Measurements from ENCODE around the gene HCRTR1.

DNA sequence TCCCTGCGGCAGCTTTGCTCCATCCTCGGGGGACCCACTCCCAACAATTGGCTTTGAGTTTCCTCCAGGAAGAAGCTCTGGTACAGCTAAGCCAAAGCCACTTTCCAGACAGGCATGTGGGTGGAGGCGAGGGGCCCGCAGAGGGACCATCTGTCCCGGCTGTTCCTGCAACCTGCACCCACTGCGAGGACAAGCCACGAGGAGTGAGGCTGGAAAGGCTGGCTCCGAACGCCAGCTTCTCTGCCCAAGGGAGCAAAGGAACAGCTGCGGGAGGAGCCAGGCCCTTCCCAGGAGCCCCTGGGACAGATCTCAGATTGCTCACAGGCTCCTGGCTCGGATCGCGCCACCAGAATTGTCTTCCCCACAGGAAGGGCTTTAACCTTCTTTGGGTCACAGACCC lies 55.5 kb downstream of the HCRTR1 start:
- TF ChIP-seq, protein P1, sequence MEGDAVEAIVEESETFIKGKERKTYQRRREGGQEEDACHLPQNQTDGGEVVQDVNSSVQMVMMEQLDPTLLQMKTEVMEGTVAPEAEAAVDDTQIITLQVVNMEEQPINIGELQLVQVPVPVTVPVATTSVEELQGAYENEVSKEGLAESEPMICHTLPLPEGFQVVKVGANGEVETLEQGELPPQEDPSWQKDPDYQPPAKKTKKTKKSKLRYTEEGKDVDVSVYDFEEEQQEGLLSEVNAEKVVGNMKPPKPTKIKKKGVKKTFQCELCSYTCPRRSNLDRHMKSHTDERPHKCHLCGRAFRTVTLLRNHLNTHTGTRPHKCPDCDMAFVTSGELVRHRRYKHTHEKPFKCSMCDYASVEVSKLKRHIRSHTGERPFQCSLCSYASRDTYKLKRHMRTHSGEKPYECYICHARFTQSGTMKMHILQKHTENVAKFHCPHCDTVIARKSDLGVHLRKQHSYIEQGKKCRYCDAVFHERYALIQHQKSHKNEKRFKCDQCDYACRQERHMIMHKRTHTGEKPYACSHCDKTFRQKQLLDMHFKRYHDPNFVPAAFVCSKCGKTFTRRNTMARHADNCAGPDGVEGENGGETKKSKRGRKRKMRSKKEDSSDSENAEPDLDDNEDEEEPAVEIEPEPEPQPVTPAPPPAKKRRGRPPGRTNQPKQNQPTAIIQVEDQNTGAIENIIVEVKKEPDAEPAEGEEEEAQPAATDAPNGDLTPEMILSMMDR (IDR thresholded peaks at IDR 0.05), result no peak
- TF ChIP-seq POLR2A (IDR thresholded peaks at IDR 0.05) (no peak), EP300 (IDR thresholded peaks at IDR 0.05) (no peak)

All from upper lobe of left lung (tissue), 4 donors.